GM12874 (cell line): ENCODE measurements around the gene FAM227B.

Source experiments
- TF ChIP-seq, protein P1 (sequence below): IDR thresholded peaks from 2 replicates; pipeline ENCODE4 v1.5.1; 2011; ENCODE audit warnings: low read depth, mild to moderate bottlenecking, control low read depth, low read length, moderate library complexity; ENCODE audit not compliant: insufficient read depth

Gene FAM227B

DNA sequence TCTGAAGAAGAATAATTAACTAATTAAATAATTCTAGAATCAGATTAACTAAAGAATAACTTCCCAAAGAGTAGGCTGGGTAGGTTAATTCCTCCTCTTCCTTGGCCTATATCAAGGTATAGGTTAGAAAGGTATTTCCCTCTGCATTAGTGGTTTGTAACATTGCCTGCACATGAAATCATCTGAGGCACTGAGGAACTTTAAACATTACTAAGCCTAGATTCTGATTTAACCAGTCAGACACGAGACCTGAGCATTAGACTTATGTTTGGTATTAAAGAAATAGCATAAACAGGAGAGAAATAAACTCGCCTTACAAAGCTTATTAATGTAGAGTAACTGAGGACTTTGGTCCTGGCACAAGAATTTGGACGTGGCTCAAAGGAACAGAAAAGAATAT is 113.4 kb downstream of the FAM227B start:
- TF ChIP-seq, protein P1, sequence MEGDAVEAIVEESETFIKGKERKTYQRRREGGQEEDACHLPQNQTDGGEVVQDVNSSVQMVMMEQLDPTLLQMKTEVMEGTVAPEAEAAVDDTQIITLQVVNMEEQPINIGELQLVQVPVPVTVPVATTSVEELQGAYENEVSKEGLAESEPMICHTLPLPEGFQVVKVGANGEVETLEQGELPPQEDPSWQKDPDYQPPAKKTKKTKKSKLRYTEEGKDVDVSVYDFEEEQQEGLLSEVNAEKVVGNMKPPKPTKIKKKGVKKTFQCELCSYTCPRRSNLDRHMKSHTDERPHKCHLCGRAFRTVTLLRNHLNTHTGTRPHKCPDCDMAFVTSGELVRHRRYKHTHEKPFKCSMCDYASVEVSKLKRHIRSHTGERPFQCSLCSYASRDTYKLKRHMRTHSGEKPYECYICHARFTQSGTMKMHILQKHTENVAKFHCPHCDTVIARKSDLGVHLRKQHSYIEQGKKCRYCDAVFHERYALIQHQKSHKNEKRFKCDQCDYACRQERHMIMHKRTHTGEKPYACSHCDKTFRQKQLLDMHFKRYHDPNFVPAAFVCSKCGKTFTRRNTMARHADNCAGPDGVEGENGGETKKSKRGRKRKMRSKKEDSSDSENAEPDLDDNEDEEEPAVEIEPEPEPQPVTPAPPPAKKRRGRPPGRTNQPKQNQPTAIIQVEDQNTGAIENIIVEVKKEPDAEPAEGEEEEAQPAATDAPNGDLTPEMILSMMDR = no peak

DNA sequence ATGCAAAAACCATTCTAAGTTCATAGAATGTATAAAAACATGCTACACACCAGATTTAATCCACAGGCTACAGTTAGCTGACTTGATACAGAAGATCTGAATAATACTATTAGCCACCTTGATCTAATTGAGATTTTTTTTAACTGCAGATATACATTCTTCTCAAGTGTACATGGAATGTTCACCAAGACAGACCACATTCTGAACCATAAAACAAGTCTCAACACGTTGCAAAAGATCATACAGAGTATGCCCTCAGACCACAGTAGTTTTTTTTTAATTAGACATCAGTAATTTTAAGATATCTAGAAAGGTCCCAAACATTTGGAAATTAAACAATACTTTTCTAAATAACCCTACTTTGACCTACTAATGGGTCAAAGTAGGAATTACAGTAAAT is 114.3 kb downstream of the FAM227B start:
- TF ChIP-seq, protein P1 = no peak

DNA sequence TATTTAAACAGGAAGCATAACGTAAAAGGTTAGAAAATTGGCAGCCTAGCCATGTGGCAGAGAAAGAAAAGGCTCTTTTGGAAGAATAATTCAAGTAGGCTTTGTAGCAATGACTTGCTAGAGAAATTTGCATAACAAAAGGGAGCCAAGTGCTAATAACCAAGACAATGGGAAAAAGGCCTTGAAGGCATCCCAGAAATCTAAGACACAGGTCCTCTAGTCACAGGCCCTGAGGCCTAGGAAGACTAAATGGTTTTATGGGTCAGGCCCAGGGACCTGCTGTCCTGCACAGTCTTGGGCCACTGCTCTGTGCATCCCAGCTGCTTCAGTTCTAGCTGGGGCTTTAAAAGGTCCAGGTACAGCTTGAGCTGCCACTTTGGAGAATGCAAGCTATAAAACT is 119.0 kb downstream of the FAM227B start:
- TF ChIP-seq, protein P1 = no peak

DNA sequence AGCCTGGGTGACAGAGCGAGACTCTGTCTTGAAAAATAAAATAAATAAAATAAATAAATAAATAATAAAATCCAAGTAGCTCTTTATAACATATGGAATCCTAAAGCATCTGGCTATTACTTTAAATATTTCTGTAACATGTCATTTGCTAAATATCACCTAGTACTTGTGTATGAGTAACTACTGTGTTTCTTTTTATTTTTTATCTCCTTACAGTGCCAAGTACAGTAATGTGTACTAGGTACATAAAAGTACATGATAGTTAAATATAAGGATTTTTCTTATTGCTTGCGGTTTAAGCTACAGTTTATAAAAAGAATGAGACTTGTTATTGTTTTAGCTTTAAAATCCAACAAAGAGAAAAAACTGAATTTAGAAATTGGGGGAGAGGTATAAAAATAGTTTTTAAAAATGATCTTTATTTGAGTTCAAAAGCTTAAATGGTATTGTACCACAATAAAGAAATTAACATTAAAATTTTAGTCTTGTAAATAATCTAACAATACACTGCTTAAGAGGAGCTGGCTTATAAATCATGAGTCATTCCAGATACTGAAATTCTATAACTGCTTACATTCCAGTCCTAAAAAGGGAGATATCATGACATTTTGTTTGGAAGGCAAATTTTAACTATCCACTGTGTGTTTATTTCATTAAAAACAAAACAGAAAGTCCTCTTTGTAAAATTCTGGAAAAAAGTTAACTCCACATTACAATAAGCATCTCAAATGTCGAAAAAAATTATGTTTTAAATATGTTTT is 124.4 kb downstream of the FAM227B start:
- TF ChIP-seq, protein P1 = no peak

DNA sequence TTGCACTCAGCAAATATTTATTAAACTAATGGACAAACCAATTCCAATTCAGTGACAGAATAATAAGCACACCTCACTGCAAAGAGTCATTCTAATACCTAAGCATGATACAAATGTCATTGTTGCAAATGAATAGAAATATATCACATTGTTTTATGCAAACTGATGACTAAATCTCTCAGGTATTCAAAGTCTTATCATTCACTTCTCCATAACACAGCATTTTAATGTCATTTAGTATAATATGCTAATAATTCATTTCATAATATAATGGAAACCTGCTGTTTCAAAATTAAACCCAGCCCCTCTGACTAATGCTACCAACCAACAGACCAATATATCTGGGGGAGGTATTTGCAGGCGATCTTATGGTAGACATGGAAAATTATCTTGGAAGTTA is 125.8 kb downstream of the FAM227B start:
- TF ChIP-seq, protein P1 = no peak

DNA sequence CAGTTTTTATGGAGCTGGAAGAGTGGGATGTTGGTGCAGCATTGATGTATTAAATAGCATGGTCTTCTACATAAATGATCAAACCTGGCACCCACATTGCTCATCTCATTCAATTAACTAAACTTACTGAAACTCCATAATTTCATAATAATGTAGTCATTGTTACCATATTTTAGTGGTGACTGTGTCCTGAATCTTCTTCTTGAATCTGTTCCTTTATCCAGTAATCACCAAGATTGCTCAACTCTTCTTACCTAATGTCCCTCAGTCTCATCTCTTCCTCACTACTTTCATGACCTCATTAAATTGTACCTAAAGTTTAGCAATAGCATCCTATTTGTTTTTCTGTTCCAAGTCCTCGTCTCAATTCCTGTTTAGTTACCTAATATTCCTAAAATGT is 127.8 kb downstream of the FAM227B start:
- TF ChIP-seq, protein P1 = no peak

DNA sequence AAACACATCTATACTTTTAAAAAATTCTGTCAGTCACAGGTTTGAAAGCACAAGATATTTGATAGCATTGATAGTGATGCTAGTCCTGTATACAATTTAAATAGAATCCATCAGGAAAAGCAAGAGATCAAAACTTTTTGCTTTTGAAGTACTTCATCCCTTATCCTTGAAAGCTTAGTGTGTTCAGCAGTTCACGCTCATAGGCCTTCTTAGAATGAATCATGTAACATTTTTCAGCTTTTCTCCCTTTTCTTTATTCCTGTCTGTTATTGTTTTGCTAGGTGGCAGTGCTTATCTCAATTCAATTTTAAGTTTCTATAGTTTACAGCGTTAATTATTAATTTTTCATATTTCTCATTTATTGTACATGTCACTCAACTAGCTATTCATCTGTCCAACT is 128.5 kb downstream of the FAM227B start:
- TF ChIP-seq, protein P1 = no peak

DNA sequence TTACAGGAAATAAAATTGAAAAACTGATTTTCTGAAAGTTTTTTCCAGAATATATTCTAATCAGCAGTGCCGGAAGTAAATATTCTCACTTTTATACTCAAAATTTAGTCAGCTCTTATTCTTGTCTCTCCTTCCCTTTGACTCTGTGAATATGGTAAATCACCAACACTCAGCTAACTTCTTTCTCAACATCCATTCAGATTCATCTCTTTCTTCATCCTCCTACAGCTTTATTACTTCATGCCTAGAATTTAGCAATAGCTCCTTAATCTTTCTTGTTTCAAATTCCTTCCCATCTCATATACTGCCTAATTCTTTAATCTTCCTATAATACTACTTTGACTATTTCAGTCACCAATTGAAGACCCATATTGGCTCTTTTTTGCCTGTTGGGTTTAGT is 129.7 kb downstream of the FAM227B start:
- TF ChIP-seq, protein P1 = no peak
